Immature natural killer cell (primary cell): ENCODE data around the gene EIF4G3. TPM values are rescaled to one million over a fixed set of nuclear protein-coding genes. Genes with fewer than 3 reads are reported as not detected.

Experiments used
- DNase-seq, 3 donors: peaks; one replicate each; pipeline ENCODE4 v3.0.0; 2022; ENCODE audit warnings: mixed read lengths in 1 of 3
- H3K27ac Mint-ChIP-seq, 6 donors: one replicate each; pipeline ENCODE4 v1.8.0; 2020; ENCODE audit warnings: mixed read lengths in 6 of 6, mild to moderate bottlenecking in 5 of 6, inconsistent platforms in 4 of 6, moderate library complexity in 3 of 6
- H3K27me3 Mint-ChIP-seq, 3 donors: one replicate each; pipeline ENCODE4 v1.8.0; 2020 to 2021; ENCODE audit warnings: low read depth in 3 of 3, mild to moderate bottlenecking in 3 of 3, mixed read lengths in 3 of 3, moderate library complexity in 3 of 3, inconsistent platforms in 1 of 3
- H3K36me3 Mint-ChIP-seq, 3 donors: one replicate each; pipeline ENCODE4 v1.8.0; 2020; ENCODE audit warnings: mixed read lengths in 3 of 3, inconsistent platforms in 2 of 3, mild to moderate bottlenecking in 2 of 3
- H3K4me1 Mint-ChIP-seq, 2 donors: one replicate each; pipeline ENCODE4 v1.8.0; 2020; ENCODE audit warnings: inconsistent platforms in 2 of 2, mild to moderate bottlenecking in 2 of 2, mixed read lengths in 2 of 2, moderate library complexity in 1 of 2
- H3K4me3 Mint-ChIP-seq, 5 donors: one replicate each; pipeline ENCODE4 v1.8.0; 2020; ENCODE audit warnings: mild to moderate bottlenecking in 5 of 5, mixed read lengths in 5 of 5, inconsistent platforms in 3 of 5, moderate library complexity in 3 of 5
- H3K9me3 Mint-ChIP-seq, 6 donors: one replicate each; pipeline ENCODE4 v1.8.0; 2020; ENCODE audit warnings: mild to moderate bottlenecking in 6 of 6, mixed read lengths in 6 of 6, inconsistent platforms in 4 of 6, moderate library complexity in 3 of 6
- polyA plus RNA-seq, 3 donors: library from polyadenylated mRNA; unstranded; fragments of 300-500 nt; fragmentation: Illumina TruSeq; gene quantifications; one replicate each; pipeline ENCODE4 v1.2.3, GENCODE V29; 2021

Gene EIF4G3
- polyA plus RNA-seq, 3 donors from 2014 or later, result 7.4 to 21.6 (median 17.9) TPM

GRCh38 chr1:21012937-21013336 is 163.8 kb downstream of the EIF4G3 start:
- no peak for DNase-seq
- no peak overlapping the region for H3K4me3 Mint-ChIP-seq
- H3K36me3 Mint-ChIP-seq, result peaks cover 0 to 8% (median 3%) of the 10 kb centered on the region in 3 donors
- peaks cover 0 to 5% (median 1%) of the 10 kb centered on the region in 3 donors for H3K27me3 Mint-ChIP-seq
- no peaks in the 10 kb centered on the region for H3K9me3 Mint-ChIP-seq
- H3K27ac Mint-ChIP-seq, result peak overlapping the region in 1 of 6 donors; percentile 34
- H3K4me1 Mint-ChIP-seq, result peaks cover 14 to 57% of the 10 kb centered on the region in 2 donors

- H3K27ac Mint-ChIP-seq, result no peak overlapping the region
- peaks cover 0 to 6% (median 1%) of the 10 kb centered on the region in 3 donors for H3K27me3 Mint-ChIP-seq
- DNase-seq, result no peak
- no peak overlapping the region for H3K4me3 Mint-ChIP-seq
- no peaks in the 10 kb centered on the region for H3K36me3 Mint-ChIP-seq
- H3K4me1 Mint-ChIP-seq, result peaks cover 4 to 47% of the 10 kb centered on the region in 2 donors
- H3K9me3 Mint-ChIP-seq, result no peaks in the 10 kb centered on the region
Measured at GRCh38 chr1:21007876-21008275, 168.8 kb downstream of the EIF4G3 start.

GRCh38 chr1:21005466-21006239 is 171.0 kb downstream of the EIF4G3 start:
- H3K4me3 Mint-ChIP-seq, result no peak overlapping the region
- H3K4me1 Mint-ChIP-seq, result peaks cover 3 to 34% of the 10 kb centered on the region in 2 donors
- H3K36me3 Mint-ChIP-seq, result peaks cover 0 to 7% (median 0%) of the 10 kb centered on the region in 3 donors
- H3K27me3 Mint-ChIP-seq, result peaks cover 0 to 3% (median 1%) of the 10 kb centered on the region in 3 donors
- H3K27ac Mint-ChIP-seq, result no peak overlapping the region
- no peak for DNase-seq
- H3K9me3 Mint-ChIP-seq, result no peaks in the 10 kb centered on the region

GRCh38 chr1:21003281-21004045 is 173.2 kb downstream of the EIF4G3 start:
- DNase-seq, result no peak
- Mint-ChIP-seq H3K27ac (no peak overlapping the region), H3K27me3 (peaks cover 0 to 3% (median 0%) of the 10 kb centered on the region in 3 donors), H3K4me3 (no peak overlapping the region), H3K36me3 (peaks cover 0 to 8% (median 0%) of the 10 kb centered on the region in 3 donors), H3K4me1 (peaks cover 3 to 37% of the 10 kb centered on the region in 2 donors), H3K9me3 (no peaks in the 10 kb centered on the region)

GRCh38 chr1:21001042-21001441 is 175.7 kb downstream of the EIF4G3 start:
- DNase-seq, result no peak
- Mint-ChIP-seq H3K9me3 (no peaks in the 10 kb centered on the region), H3K4me3 (no peak overlapping the region), H3K27me3 (peaks cover 0 to 3% (median 0%) of the 10 kb centered on the region in 3 donors), H3K27ac (peak overlapping the region in 1 of 6 donors; percentile 65), H3K4me1 (peaks cover 5 to 43% of the 10 kb centered on the region in 2 donors), H3K36me3 (peaks cover 0 to 8% (median 0%) of the 10 kb centered on the region in 3 donors)

- H3K36me3 Mint-ChIP-seq, result peaks cover 0 to 8% (median 0%) of the 10 kb centered on the region in 3 donors
- no peak overlapping the region for H3K4me3 Mint-ChIP-seq
- peaks cover 5 to 40% of the 10 kb centered on the region in 2 donors for H3K4me1 Mint-ChIP-seq
- H3K9me3 Mint-ChIP-seq, result no peaks in the 10 kb centered on the region
- peaks cover 0 to 3% (median 0%) of the 10 kb centered on the region in 3 donors for H3K27me3 Mint-ChIP-seq
- H3K27ac Mint-ChIP-seq, result peak overlapping the region in 2 of 6 donors; percentile 13 to 25
- DNase-seq, result no peak
Measured at GRCh38 chr1:21000245-21000594, 176.5 kb downstream of the EIF4G3 start.

GRCh38 chr1:20999525-21000244 is 177.0 kb downstream of the EIF4G3 start:
- H3K27ac Mint-ChIP-seq, result no peak overlapping the region

GRCh38 chr1:20998826-20999225 is 177.9 kb downstream of the EIF4G3 start:
- Mint-ChIP-seq H3K27me3 (peaks cover 0 to 3% (median 0%) of the 10 kb centered on the region in 3 donors), H3K36me3 (peaks cover 0 to 8% (median 0%) of the 10 kb centered on the region in 3 donors), H3K27ac (no peak overlapping the region), H3K9me3 (no peaks in the 10 kb centered on the region), H3K4me1 (peaks cover 5 to 38% of the 10 kb centered on the region in 2 donors), H3K4me3 (no peak overlapping the region)
- no peak for DNase-seq

More at GRCh38 chr1:20999525-21000244, 177.0 kb downstream of the EIF4G3 start:
- Mint-ChIP-seq H3K4me1 (peaks cover 5 to 40% of the 10 kb centered on the region in 2 donors), H3K4me3 (no peak overlapping the region), H3K27me3 (peaks cover 0 to 3% (median 0%) of the 10 kb centered on the region in 3 donors), H3K9me3 (no peaks in the 10 kb centered on the region), H3K36me3 (peaks cover 0 to 8% (median 0%) of the 10 kb centered on the region in 3 donors)
- DNase-seq, result no peak

- Mint-ChIP-seq H3K4me3 (no peak overlapping the region), H3K36me3 (peaks cover 0 to 8% (median 0%) of the 10 kb centered on the region in 3 donors)
Measured at GRCh38 chr1:20997602-20998224, 179.0 kb downstream of the EIF4G3 start.

GRCh38 chr1:20996554-20996953 is 180.1 kb downstream of the EIF4G3 start:
- DNase-seq, result no peak
- Mint-ChIP-seq H3K4me3 (no peak overlapping the region), H3K27me3 (no peaks in the 10 kb centered on the region), H3K4me1 (peaks cover 17 to 51% of the 10 kb centered on the region in 2 donors), H3K9me3 (no peaks in the 10 kb centered on the region), H3K27ac (no peak overlapping the region), H3K36me3 (peaks cover 0 to 8% (median 0%) of the 10 kb centered on the region in 3 donors)

More at GRCh38 chr1:20997602-20998224, 179.0 kb downstream of the EIF4G3 start:
- DNase-seq, result no peak
- no peaks in the 10 kb centered on the region for H3K27me3 Mint-ChIP-seq
- peak overlapping the region in 1 of 6 donors; percentile 26 for H3K27ac Mint-ChIP-seq
- peaks cover 7 to 42% of the 10 kb centered on the region in 2 donors for H3K4me1 Mint-ChIP-seq
- H3K9me3 Mint-ChIP-seq, result no peaks in the 10 kb centered on the region

- peak overlapping the region in 1 of 6 donors; percentile 21 for H3K27ac Mint-ChIP-seq
- peaks cover 0 to 2% (median 0%) of the 10 kb centered on the region in 3 donors for H3K27me3 Mint-ChIP-seq
- H3K4me1 Mint-ChIP-seq, result peaks cover 17 to 43% of the 10 kb centered on the region in 2 donors
- no peaks in the 10 kb centered on the region for H3K9me3 Mint-ChIP-seq
- no peak overlapping the region for H3K4me3 Mint-ChIP-seq
- no peaks in the 10 kb centered on the region for H3K36me3 Mint-ChIP-seq
- DNase-seq, result no peak
Measured at GRCh38 chr1:20993716-20994575, 182.8 kb downstream of the EIF4G3 start.

GRCh38 chr1:20992322-20993056 is 184.2 kb downstream of the EIF4G3 start:
- Mint-ChIP-seq H3K27me3 (peaks cover 0 to 2% (median 0%) of the 10 kb centered on the region in 3 donors), H3K36me3 (no peaks in the 10 kb centered on the region), H3K27ac (peak overlapping the region in 5 of 6 donors; percentile 54 to 75 (median 65)), H3K9me3 (no peaks in the 10 kb centered on the region), H3K4me3 (peak overlapping the region in 2 of 5 donors; percentile 37 to 51), H3K4me1 (peaks cover 17 to 36% of the 10 kb centered on the region in 2 donors)
- DNase-seq, result no peak
